Measurements from ENCODE around the gene POLR3B.
"Not testable (repeated sequence)": the region's sequence is repeated elsewhere in the genome, so short reads cannot be mapped to it uniquely, and the experiment has no call there.

Gene POLR3B

GRCh38 chr12:106342397-106343213 lies 14.9 kb upstream of the POLR3B start:
- no peak for DNase-seq (ENCODE audit: low read depth in 2 of 2)

GRCh38 chr12:106343214-106343528 lies 14.4 kb upstream of the POLR3B start:
- no peak for DNase-seq (ENCODE audit: low read depth in 2 of 2)

- DNase-seq (ENCODE audit: low read depth in 2 of 2): no peak
These were observed 13.4 kb upstream of the POLR3B start for GRCh38 chr12:106344131-106344530.

- DNase-seq (ENCODE audit: low read depth in 2 of 2): no peak
These were observed 11.8 kb upstream of the POLR3B start for GRCh38 chr12:106345746-106346145.

- DNase-seq (ENCODE audit: low read depth in 2 of 2): no peak
These were observed 9.1 kb upstream of the POLR3B start for GRCh38 chr12:106348411-106348810.

- DNase-seq (ENCODE audit: low read depth in 2 of 2): no peak
These were observed 4.4 kb upstream of the POLR3B start for GRCh38 chr12:106353175-106353574.

- no peak for DNase-seq (ENCODE audit: low read depth in 2 of 2)
These were observed 1.1 kb downstream of the POLR3B start for GRCh38 chr12:106358396-106359241.

- no peak for DNase-seq (ENCODE audit: low read depth in 2 of 2)
These were observed 2.3 kb downstream of the POLR3B start for GRCh38 chr12:106359646-106360399.

- no peak for DNase-seq (ENCODE audit: low read depth in 2 of 2)
These were observed 2.9 kb downstream of the POLR3B start for GRCh38 chr12:106360400-106360994.

GRCh38 chr12:106362971-106363370 lies 5.4 kb downstream of the POLR3B start:
- no peak for DNase-seq (ENCODE audit: low read depth in 2 of 2)

- no peak for DNase-seq (ENCODE audit: low read depth in 2 of 2)
These were observed 6.7 kb downstream of the POLR3B start for GRCh38 chr12:106364261-106364660.

- DNase-seq (ENCODE audit: low read depth in 2 of 2): no peak
These were observed 12.2 kb downstream of the POLR3B start for GRCh38 chr12:106369624-106370346.

- no peak for DNase-seq (ENCODE audit: low read depth in 2 of 2)
These were observed 21.2 kb downstream of the POLR3B start for GRCh38 chr12:106378788-106379187.

- DNase-seq (ENCODE audit: low read depth in 2 of 2): no peak
These were observed 23.4 kb downstream of the POLR3B start for GRCh38 chr12:106380954-106381353.

GRCh38 chr12:106381866-106382265 lies 24.3 kb downstream of the POLR3B start:
- DNase-seq (ENCODE audit: low read depth in 2 of 2): not testable (repeated sequence)

- DNase-seq (ENCODE audit: low read depth in 2 of 2): no peak
These were observed 29.4 kb downstream of the POLR3B start for GRCh38 chr12:106386813-106387535.

GRCh38 chr12:106387848-106388377 lies 30.4 kb downstream of the POLR3B start:
- DNase-seq (ENCODE audit: low read depth in 2 of 2): no peak

GRCh38 chr12:106389151-106389550 lies 31.6 kb downstream of the POLR3B start:
- no peak for DNase-seq (ENCODE audit: low read depth in 2 of 2)

- DNase-seq (ENCODE audit: low read depth in 2 of 2): no peak
These were observed 35.2 kb downstream of the POLR3B start for GRCh38 chr12:106392759-106393158.

- no peak for DNase-seq (ENCODE audit: low read depth in 2 of 2)
These were observed 52.3 kb downstream of the POLR3B start for GRCh38 chr12:106409878-106410277.

Data from stimulated activated CD8-positive, alpha-beta memory T cell treated with anti-CD3 and anti-CD28 coated beads, Interleukin-15, amount 100 ng/mL, for 48 hours (primary cell).